GM19372 (cell line): ENCODE results near the gene PTS.

ENCODE experiments used
- ATAC-seq: cut with Tn5 transposase; IDR thresholded peaks from one replicate; pipeline ENCODE4 v1.9.1; 2021; ENCODE audit warnings: mild to moderate bottlenecking, low read depth, moderate library complexity; ENCODE audit not compliant: unreplicated experiment

The PTS gene

DNA sequence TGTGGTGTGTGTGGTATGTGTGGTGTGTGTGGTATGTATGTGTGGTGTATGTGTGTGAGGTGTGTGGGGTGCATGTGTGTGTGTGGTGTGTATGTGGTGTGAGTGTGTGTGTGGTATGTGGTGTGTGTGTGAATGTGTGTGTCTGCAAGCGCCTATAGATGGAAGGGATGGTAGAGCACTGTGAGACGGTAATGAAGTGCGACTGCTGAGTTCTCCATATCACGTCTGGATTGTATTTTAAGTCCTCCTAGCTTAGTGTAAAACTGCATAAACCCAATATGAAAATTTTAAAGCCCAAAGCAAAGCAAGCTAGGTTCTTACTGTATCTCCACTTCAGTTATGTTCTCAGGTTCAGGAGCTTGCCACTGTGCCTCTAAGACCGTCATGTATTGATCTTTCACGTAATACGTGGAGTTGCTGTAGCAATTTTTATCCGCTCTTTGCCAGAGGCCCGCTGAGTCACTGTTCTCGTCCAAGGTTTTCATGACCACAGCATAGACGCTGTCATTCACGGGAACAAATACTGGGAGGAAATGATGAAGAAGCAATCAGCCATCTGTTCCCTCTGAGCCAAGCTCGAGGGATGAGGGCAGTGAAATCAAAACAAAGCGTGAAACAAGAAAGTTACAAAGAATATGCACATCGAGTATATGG is 29.0 kb downstream of the PTS start:
- ATAC-seq = no peak

DNA sequence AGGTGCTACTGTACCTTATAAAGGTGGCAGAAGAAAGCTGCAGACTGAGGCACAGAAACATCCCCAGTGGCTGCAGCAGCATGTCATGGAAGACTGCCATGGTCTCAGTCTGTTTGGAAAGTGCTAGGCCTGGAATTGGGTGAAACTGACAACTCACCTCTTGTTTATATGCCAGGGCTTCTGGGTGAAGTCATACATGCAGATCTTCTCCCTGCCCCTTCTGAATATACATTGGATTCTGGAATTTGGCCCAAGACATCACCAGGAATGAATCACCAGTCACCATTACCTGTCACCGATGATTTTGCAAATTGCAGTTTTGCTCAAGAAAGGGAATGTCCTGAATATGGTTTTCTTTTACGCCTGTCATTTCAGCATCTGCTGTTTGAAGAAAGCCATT is 34.3 kb downstream of the PTS start, which contains the start of gene PLET1:
Gene PLET1 (minus strand): TSS at position 371 of the 400 bp plus-strand sequence. CDS start 271 bp downstream, at position 100.
- ATAC-seq = no peak

DNA sequence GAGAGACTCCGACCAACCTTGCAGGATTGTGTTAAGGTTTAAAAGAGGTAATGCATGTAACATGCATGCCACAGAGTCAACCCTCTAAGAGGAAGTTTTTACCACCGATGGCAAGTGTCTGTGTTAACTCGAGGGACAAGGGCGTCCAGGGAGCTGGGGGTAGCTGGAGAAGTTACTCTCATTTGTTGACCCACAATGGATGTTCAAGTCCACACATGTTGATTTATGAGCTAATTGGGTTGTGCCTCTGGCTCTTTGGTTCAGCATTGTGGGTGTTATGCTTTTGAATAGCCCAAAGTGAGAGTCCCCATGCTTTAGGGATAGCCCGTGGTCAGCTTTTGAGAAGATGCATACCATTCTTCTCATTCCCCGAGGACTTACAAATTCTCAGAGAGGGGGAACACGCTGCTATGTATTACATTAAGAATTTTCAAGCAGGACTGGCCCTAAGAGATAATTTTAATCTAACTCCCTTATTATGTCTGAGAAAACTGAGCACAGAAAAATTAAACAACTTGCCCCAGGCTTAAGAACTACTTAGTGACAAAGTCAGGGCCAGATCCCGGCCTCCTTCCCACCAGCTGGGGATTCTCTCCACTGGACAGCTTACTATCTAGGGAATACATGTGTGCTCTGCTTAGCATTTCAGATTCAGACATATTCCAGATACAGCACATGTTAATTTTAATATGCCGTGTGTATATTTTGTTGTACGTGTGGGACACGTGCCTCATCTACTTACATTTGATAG is 39.6 kb downstream of the PTS start:
- ATAC-seq = no peak

DNA sequence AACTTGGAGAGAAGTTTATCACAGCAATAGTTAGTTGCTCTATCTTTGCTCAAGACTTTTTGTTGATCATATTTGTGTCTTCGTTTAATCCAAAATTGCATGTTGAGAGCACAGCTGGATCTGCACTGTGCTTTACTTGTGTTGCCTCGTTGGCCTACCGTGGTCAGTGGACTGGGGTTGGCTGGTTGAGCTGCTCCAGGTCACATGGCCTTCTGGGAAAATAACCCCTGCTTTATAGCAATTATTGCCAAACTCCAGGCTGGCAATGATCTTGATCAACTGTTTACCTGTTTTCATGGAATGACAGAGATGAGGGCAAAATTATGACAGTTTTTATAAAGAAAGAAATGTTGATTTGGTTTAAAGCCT is 40.2 kb downstream of the PTS start:
- no peak for ATAC-seq

- no peak for ATAC-seq
These were observed 41.0 kb downstream of the PTS start for GRCh38 chr11:112267188-112267591.

DNA sequence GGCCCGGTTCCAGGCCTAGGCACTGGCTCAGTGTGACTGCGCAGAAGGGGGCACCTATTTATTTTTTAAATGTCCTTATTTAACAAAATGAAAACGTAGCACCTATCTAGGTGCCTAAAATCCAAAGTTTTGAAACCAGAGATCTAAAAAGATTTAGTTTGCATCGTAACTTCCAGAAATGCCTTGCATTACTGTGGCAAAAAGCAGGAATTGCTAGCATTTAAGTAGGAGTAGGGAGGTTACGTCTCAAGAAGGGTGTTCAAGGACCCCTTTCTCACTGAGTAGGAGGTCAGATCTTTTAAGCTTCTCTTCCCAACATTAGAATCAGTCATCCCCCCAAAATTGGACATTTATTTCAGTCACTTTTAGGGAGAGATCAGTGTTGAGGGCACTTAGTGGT is 42.2 kb downstream of the PTS start:
- no peak for ATAC-seq

DNA sequence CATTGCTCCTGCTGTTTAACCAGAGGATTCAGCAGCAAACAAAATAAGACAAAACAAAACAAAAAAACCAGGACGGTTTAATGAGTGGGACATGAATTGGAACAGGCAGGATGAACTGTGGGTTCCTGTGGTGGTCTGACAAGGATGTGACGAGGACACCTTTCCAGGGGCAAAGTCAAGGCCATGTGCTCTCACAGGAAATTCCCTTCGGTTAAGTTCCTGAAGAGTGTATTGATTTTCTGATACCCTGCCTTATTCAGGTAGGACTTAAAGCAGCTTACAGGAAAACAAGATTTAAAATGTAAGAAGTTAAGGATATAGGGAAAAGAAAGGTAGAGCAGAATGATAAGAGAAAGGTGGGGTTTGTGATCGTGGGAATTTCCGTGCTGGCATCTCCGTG is 42.9 kb downstream of the PTS start:
- ATAC-seq = no peak

GRCh38 chr11:112270551-112271180 is 44.4 kb downstream of the PTS start:
- ATAC-seq = no peak

DNA sequence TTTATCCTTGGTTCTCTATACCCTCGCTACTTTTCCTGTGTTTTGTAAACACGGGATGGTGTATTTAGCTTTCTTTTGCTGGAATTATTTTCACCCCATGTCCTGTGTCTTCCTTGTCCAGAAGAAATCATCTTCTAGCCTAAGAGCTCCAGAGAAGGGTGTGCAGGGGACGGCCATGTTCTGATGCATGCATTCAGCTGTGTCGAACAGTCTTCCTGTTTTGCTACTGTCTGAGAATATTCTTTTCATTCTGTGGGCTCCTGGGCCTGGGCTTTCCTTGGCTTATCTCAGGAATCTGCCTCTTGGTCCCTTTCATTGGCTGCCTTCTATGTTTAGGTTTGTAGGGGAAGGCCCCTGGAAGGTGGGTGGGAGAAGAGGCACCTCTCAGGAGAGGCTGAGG is 45.0 kb downstream of the PTS start:
- no peak for ATAC-seq

GRCh38 chr11:112273066-112273465 is 46.8 kb downstream of the PTS start:
- no peak for ATAC-seq

GRCh38 chr11:112274007-112274783 is 48.0 kb downstream of the PTS start:
- ATAC-seq = no peak

- no peak for ATAC-seq
These were observed 50.8 kb downstream of the PTS start for GRCh38 chr11:112277029-112277428.

DNA sequence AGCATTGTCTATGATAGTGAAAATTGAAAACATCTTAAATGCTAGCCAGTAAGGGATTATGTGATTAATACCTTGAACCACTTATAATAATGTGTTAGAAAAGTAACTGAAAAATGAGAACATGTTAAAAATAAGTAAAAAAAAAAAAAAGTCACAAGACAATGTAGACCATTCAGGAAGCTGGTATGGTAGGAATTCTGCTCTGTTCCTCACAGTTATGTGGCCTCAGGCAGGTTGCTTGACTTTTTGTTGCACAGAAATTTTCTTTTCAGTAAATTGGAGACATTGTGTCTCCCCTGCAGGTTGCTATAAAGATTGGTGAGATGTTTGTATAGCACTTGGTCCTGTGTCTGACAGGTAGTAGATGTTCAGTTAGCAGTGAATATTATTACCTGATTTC is 51.7 kb downstream of the PTS start:
- ATAC-seq = no peak

DNA sequence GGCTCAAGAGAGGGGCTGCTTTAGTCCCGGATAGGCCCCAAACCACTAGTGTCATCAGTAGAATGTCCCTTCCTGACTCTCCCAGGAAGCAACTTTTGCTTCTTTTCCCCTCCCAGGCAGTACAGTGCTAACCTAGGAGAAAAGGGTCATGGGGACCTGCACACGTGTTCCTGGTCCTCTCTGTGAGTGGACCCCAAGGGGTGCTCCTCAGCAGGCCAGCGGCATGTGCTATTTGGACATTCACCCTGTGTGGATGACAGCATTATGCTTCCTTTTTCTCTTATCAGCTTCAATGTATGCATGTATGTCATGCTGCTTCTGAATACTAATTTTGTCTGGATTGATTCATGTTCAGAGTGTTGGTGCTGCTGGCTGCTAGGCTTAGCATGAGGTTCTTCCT is 52.6 kb downstream of the PTS start:
- ATAC-seq = no peak

GRCh38 chr11:112279901-112280267 is 53.7 kb downstream of the PTS start:
- peak; percentile 41 for ATAC-seq

- peak; percentile 67 for ATAC-seq
These were observed 54.3 kb downstream of the PTS start for GRCh38 chr11:112280268-112281126.

- no peak for ATAC-seq
These were observed 55.5 kb downstream of the PTS start for GRCh38 chr11:112281726-112282125.
